ENCODE measurements around the gene TTPAL.

DNA sequence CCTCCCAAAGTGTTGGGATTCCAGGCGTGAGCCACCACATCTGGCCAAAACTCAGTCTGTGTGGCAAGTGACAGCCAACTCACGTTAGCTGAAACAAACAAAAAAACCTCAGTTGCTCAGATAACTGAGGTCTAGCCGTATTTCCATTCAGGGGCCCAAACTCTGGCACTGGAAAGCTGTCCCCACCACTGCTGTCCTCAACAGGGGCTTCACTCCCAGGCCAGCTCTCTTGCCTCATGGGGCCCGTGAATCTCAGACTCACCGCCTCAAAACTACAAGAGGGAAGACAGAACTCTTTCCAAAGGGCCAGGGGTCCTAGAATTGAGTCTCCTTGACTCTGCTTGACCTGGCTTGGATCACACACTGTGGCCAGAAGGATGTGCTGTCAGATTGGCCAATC, 7.4 kb downstream of the TTPAL start:
- TF ChIP-seq, protein P1, sequence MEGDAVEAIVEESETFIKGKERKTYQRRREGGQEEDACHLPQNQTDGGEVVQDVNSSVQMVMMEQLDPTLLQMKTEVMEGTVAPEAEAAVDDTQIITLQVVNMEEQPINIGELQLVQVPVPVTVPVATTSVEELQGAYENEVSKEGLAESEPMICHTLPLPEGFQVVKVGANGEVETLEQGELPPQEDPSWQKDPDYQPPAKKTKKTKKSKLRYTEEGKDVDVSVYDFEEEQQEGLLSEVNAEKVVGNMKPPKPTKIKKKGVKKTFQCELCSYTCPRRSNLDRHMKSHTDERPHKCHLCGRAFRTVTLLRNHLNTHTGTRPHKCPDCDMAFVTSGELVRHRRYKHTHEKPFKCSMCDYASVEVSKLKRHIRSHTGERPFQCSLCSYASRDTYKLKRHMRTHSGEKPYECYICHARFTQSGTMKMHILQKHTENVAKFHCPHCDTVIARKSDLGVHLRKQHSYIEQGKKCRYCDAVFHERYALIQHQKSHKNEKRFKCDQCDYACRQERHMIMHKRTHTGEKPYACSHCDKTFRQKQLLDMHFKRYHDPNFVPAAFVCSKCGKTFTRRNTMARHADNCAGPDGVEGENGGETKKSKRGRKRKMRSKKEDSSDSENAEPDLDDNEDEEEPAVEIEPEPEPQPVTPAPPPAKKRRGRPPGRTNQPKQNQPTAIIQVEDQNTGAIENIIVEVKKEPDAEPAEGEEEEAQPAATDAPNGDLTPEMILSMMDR (IDR thresholded peaks at IDR 0.05; ENCODE audit: low read depth, low read length, missing input control): no peak
- TF ChIP-seq JUND (IDR thresholded peaks at IDR 0.05): no peak
- TF ChIP-seq, protein P2, sequence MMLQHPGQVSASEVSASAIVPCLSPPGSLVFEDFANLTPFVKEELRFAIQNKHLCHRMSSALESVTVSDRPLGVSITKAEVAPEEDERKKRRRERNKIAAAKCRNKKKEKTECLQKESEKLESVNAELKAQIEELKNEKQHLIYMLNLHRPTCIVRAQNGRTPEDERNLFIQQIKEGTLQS (IDR thresholded peaks at IDR 0.05): no peak
